Fibroblast of mammary gland (primary cell): ENCODE measurements around the gene WNT5B.

Experiments
- DNase-seq: peaks from one replicate; pipeline ENCODE4 v3.0.0-alpha.2; 2010; ENCODE audit warnings: low read depth
- H3K4me3 ChIP-seq: 2 replicates; pipeline ENCODE4 v1.5.1; 2011; ENCODE audit warnings: low read depth, mild to moderate bottlenecking, low read length, moderate library complexity; ENCODE audit not compliant: control insufficient read depth
- CTCF ChIP-seq: conservative IDR thresholded peaks from 2 replicates; pipeline ENCODE4 v1.5.1; 2011; ENCODE audit warnings: low read depth, low read length, inconsistent platforms; ENCODE audit not compliant: control insufficient read depth, insufficient read depth

Gene WNT5B

GRCh38 chr12:1650260-1650977 lies 21.4 kb downstream of the WNT5B start:
- DNase-seq = no peak
- no peak overlapping the region for H3K4me3 ChIP-seq
- no peak for TF ChIP-seq CTCF

GRCh38 chr12:1650978-1651361 lies 21.9 kb downstream of the WNT5B start:
- no peak for TF ChIP-seq CTCF
- DNase-seq = no peak
- H3K4me3 ChIP-seq = no peak overlapping the region

GRCh38 chr12:1651946-1652345 lies 22.9 kb downstream of the WNT5B start:
- DNase-seq = no peak
- TF ChIP-seq CTCF = no peak
- H3K4me3 ChIP-seq = no peak overlapping the region

- no peak overlapping the region for H3K4me3 ChIP-seq
- no peak for TF ChIP-seq CTCF
- no peak for DNase-seq
These were observed 26.3 kb downstream of the WNT5B start for GRCh38 chr12:1655225-1655788.

- H3K4me3 ChIP-seq = no peak overlapping the region
- DNase-seq = no peak
- no peak for TF ChIP-seq CTCF
These were observed 27.9 kb downstream of the WNT5B start for GRCh38 chr12:1656902-1657301.

GRCh38 chr12:1657688-1658087 lies 28.7 kb downstream of the WNT5B start:
- no peak overlapping the region for H3K4me3 ChIP-seq
- TF ChIP-seq CTCF = no peak
- no peak for DNase-seq
